Immature natural killer cell (primary cell): ENCODE results near the gene STK17B. TPM values are rescaled to one million over a fixed set of nuclear protein-coding genes. Genes with fewer than 3 reads are reported as not detected.

Source experiments
- DNase-seq, 3 donors: peaks; one replicate each; pipeline ENCODE4 v3.0.0; 2022; ENCODE audit warnings: mixed read lengths in 1 of 3
- H3K27ac Mint-ChIP-seq, 6 donors: one replicate each; pipeline ENCODE4 v1.8.0; 2020; ENCODE audit warnings: mixed read lengths in 6 of 6, mild to moderate bottlenecking in 5 of 6, inconsistent platforms in 4 of 6, moderate library complexity in 3 of 6
- H3K27me3 Mint-ChIP-seq, 3 donors: one replicate each; pipeline ENCODE4 v1.8.0; 2020 to 2021; ENCODE audit warnings: low read depth in 3 of 3, mild to moderate bottlenecking in 3 of 3, mixed read lengths in 3 of 3, moderate library complexity in 3 of 3, inconsistent platforms in 1 of 3
- H3K36me3 Mint-ChIP-seq, 3 donors: one replicate each; pipeline ENCODE4 v1.8.0; 2020; ENCODE audit warnings: mixed read lengths in 3 of 3, inconsistent platforms in 2 of 3, mild to moderate bottlenecking in 2 of 3
- H3K4me1 Mint-ChIP-seq, 2 donors: one replicate each; pipeline ENCODE4 v1.8.0; 2020; ENCODE audit warnings: inconsistent platforms in 2 of 2, mild to moderate bottlenecking in 2 of 2, mixed read lengths in 2 of 2, moderate library complexity in 1 of 2
- H3K4me3 Mint-ChIP-seq, 5 donors: one replicate each; pipeline ENCODE4 v1.8.0; 2020; ENCODE audit warnings: mild to moderate bottlenecking in 5 of 5, mixed read lengths in 5 of 5, inconsistent platforms in 3 of 5, moderate library complexity in 3 of 5
- H3K9me3 Mint-ChIP-seq, 6 donors: one replicate each; pipeline ENCODE4 v1.8.0; 2020; ENCODE audit warnings: mild to moderate bottlenecking in 6 of 6, mixed read lengths in 6 of 6, inconsistent platforms in 4 of 6, moderate library complexity in 3 of 6
- polyA plus RNA-seq, 3 donors: library from polyadenylated mRNA; unstranded; fragments of 300-500 nt; fragmentation: Illumina TruSeq; gene quantifications; one replicate each; pipeline ENCODE4 v1.2.3, GENCODE V29; 2021

The STK17B gene
- polyA plus RNA-seq, 3 donors from 2014 or later = 45.8 to 68.1 (median 68.0) TPM

DNA sequence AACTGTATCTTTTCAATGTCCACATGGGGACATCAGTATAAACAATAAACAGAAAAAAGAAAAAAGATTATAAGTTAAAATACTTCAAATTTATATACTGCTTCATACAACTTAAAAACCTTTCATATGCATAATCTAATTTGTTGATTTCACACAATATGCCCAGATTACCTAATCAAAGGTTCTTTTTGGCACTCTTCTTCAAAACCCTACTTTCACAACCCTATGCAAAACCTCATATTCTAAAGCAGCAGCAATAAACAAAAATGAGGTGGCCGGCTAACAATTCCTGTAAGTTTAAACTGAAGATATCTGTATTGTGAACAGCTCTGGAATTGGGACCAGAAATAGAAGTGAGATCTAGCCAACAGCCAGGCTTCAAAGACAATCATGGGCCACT is 28.6 kb downstream of the STK17B start:
- peaks cover 12 to 54% (median 52%) of the 10 kb centered on the region in 3 donors for H3K36me3 Mint-ChIP-seq
- peaks cover 4 to 13% (median 4%) of the 10 kb centered on the region in 3 donors for H3K27me3 Mint-ChIP-seq
- H3K9me3 Mint-ChIP-seq = no peaks in the 10 kb centered on the region
- H3K27ac Mint-ChIP-seq = peak overlapping the region; percentile 19 to 81 (median 60)
- peak in 1 of 3 donors; percentile 1 for DNase-seq
- no peak overlapping the region for H3K4me3 Mint-ChIP-seq
- peaks cover 41 to 74% of the 10 kb centered on the region in 2 donors for H3K4me1 Mint-ChIP-seq

DNA sequence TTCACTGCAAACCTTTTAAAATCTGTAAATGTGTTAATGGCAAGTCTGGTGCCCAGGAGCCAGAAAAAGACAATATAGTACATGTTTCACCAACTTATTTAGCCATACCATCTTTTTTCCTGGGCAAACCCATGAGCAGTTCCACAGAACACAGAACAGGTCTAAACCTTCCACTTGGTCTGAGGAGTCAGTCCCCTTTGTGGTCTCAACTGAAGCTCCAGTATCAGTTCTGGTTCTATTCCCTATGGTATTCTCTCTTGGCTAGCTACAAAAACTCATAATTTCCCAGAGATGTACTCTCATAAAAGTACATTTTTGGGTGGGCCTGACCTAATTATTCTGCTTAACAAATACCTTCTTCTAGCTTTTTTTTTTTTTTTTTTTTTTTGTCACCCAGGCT is 31.2 kb downstream of the STK17B start:
- Mint-ChIP-seq H3K27ac (peak overlapping the region in 3 of 6 donors; percentile 22 to 64 (median 49)), H3K36me3 (peaks cover 25 to 63% (median 57%) of the 10 kb centered on the region in 3 donors)
- no peak for DNase-seq

GRCh38 chr2:196137271-196137670 is 34.1 kb downstream of the STK17B start:
- H3K27ac Mint-ChIP-seq = peak overlapping the region; percentile 19 to 78 (median 76)
- H3K4me1 Mint-ChIP-seq = peaks cover 16 to 65% of the 10 kb centered on the region in 2 donors
- peaks cover 0 to 11% (median 4%) of the 10 kb centered on the region in 6 donors for H3K9me3 Mint-ChIP-seq
- no peak for DNase-seq
- H3K4me3 Mint-ChIP-seq = no peak overlapping the region
- H3K36me3 Mint-ChIP-seq = peaks cover 45 to 65% (median 60%) of the 10 kb centered on the region in 3 donors
- peaks cover 2 to 10% (median 3%) of the 10 kb centered on the region in 3 donors for H3K27me3 Mint-ChIP-seq

More for the DNA sequence above, 31.2 kb downstream of the STK17B start:
- H3K27me3 Mint-ChIP-seq = peaks cover 4 to 8% (median 6%) of the 10 kb centered on the region in 3 donors
- H3K4me3 Mint-ChIP-seq = no peak overlapping the region
- H3K4me1 Mint-ChIP-seq = peaks cover 32 to 66% of the 10 kb centered on the region in 2 donors
- H3K9me3 Mint-ChIP-seq = no peaks in the 10 kb centered on the region

DNA sequence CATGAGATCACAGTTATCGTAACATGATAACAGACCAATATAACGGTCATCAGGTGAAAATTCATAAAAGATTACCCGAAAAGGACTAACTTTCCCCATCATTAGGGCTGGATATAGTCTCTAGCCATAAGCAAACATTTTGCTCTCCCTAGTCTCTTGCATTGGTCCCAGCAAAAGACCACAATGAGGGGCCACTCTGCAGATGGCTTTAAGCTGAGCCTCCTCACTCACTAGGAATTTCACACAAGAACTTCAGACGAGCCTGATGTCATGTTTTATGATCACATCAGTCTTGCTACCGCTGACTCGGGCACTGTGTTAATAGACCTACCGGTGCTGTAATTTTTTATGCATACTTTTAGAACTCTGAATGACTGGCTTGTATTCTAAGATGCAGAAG is 35.2 kb downstream of the STK17B start:
- Mint-ChIP-seq H3K27me3 (peaks cover 2 to 15% (median 5%) of the 10 kb centered on the region in 3 donors), H3K4me3 (no peak overlapping the region), H3K9me3 (peaks cover 4 to 22% (median 13%) of the 10 kb centered on the region in 6 donors), H3K36me3 (peaks cover 56 to 75% (median 69%) of the 10 kb centered on the region in 3 donors), H3K27ac (peak overlapping the region in 3 of 6 donors; percentile 44 to 55 (median 55)), H3K4me1 (peaks cover 26 to 74% of the 10 kb centered on the region in 2 donors)
- no peak for DNase-seq

DNA sequence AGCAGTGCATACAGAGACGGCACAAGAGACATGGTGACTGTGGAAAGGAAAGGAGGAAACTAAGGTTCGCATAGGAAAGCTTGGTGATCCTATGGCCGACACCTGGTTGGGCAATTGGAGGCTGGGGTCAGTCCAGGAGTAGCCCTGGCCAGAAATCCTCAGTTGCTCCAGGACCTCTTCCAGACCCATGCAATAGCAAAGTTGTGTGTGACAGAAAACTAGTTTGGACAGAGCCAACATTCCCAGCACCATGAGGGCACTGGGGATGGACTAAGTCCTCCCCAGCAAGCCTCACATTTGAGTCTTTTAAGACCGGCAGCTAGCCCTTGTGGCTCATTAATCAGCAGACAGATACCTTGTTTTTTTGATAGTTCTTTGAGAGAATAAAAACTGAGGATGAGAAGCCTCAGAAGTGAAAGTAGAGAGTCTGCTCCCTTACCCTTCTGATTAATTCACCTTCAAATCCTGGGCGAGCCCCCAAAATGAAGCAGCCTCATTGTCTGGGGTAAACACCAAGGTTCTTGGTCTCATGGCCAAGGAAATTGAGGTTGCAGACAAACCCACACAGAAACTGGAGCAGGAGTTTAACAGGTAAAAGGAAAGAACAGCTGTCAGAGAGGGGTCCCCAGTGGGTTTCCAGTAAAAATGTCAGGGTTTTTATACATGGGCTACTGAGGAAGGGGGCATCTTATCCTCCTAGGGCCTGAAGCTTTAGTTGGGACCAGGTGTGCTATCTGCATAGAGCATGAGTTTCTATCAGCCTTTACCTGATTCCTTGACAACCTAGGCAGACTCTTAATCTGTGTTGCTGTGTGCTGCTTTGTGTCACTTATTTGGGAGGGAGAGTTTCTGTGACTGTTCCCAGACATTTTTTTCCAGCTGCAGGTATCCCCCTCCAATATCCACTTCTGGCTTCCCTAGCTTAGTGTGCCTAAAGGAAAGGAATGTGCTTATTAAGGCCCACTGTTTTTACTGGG is 39.1 kb downstream of the STK17B start:
- Mint-ChIP-seq H3K27me3 (peaks cover 2 to 7% (median 6%) of the 10 kb centered on the region in 3 donors), H3K4me1 (peaks cover 15 to 49% of the 10 kb centered on the region in 2 donors), H3K4me3 (peak overlapping the region in 1 of 5 donors; percentile 32), H3K9me3 (peaks cover 17 to 44% (median 36%) of the 10 kb centered on the region in 6 donors), H3K27ac (peak overlapping the region; percentile 46 to 87 (median 78)), H3K36me3 (peaks cover 51 to 63% (median 62%) of the 10 kb centered on the region in 3 donors)
- DNase-seq = no peak

DNA sequence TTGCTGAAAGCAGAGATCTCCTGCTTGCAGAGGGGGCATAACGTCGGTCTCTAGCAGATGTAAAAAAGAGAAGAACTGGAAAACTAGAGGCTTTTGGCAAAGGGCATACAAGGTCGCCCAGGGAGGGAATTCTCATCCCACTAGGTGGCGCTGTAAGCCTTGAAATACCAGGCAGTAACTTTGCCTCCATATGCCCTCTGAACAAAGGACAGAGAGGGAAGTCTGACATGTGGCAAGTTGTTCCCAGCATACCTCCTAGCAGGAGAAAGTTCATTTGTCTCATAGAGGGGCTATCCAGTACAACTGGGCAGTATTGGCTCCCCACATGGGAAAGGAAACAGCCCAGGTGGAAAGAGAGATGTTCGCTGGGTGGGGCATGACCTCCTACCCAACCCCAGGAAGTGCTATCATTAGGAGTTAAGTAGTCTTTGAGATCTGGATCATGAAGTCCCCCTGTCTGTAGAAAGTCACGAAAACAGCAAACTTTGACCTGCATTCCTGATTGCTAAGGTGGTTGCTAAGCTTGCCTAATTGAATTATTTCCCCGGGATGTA is 39.9 kb downstream of the STK17B start:
- H3K27me3 Mint-ChIP-seq = peaks cover 2 to 7% (median 6%) of the 10 kb centered on the region in 3 donors
- peaks cover 44 to 55% (median 55%) of the 10 kb centered on the region in 3 donors for H3K36me3 Mint-ChIP-seq
- peak; percentile 61 to 63 (median 63) for DNase-seq
- H3K9me3 Mint-ChIP-seq = peaks cover 17 to 44% (median 36%) of the 10 kb centered on the region in 6 donors
- peak overlapping the region; percentile 46 to 87 (median 76) for H3K27ac Mint-ChIP-seq
- H3K4me3 Mint-ChIP-seq = peak overlapping the region in 1 of 5 donors; percentile 32
- peaks cover 13 to 42% of the 10 kb centered on the region in 2 donors for H3K4me1 Mint-ChIP-seq

DNA sequence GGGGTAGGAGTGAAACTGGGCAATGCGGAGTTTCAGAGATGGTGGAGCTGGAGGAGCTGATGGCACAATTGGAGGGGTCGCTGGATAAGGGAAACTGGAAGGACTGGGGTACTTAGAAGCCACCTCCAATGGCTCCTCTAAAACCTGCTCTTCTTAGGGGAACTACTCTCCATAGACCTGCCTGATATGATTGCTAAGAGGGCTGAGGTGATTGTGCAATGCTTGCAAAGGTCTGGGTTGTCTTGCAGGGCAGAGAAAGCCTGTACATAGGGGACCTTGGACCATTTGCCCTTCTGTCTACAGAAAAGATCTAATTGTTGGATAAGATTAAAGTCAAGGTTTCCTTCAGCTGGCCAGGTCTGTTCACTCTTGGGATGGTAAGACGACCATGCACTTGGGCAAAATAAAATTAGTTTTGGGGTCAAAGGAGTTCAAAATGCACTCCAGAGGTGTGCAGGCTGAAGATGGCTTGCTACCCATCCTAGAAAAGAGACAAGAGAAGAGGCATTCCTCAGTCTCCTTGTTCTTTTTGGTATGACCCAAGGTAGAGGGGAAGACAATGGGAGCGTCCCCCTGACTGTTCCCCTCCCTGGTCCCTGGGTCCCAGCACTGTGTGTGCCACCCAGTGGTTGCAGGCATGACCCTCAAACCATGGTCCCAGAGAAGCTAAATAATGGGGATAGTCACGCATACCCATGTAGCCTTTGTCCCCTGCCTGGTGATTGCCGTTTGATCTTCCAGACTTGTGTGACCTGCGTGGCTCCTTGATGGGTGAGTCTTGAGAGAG is 41.1 kb downstream of the STK17B start:
- H3K4me1 Mint-ChIP-seq = peaks cover 13 to 38% of the 10 kb centered on the region in 2 donors
- no peak overlapping the region for H3K27ac Mint-ChIP-seq
- peaks cover 44 to 48% (median 47%) of the 10 kb centered on the region in 3 donors for H3K36me3 Mint-ChIP-seq
- peaks cover 2 to 7% (median 4%) of the 10 kb centered on the region in 3 donors for H3K27me3 Mint-ChIP-seq
- DNase-seq = no peak
- H3K9me3 Mint-ChIP-seq = peaks cover 17 to 44% (median 36%) of the 10 kb centered on the region in 6 donors
- no peak overlapping the region for H3K4me3 Mint-ChIP-seq

DNA sequence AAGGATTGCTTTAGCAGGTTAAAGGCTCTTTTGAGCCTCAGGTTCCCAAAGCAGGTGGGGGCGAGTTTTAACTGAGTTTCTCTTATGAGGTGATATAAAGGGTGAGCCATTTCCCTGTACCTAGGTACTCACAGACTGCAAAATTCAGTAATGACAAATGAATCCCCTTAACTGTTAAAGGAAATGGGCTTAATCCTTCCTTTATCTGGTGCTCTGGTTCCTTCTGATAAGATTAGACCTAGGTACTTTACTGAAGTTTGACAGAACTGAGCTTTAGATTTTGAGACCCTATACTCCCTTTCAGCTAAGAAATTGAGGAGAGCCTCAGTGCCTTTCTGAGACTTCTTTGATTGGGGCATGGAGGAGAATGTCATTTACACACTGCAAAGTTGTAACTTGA is 42.6 kb downstream of the STK17B start:
- Mint-ChIP-seq H3K27me3 (peaks cover 2 to 7% (median 4%) of the 10 kb centered on the region in 3 donors), H3K27ac (no peak overlapping the region), H3K9me3 (peaks cover 17 to 44% (median 36%) of the 10 kb centered on the region in 6 donors), H3K4me3 (no peak overlapping the region), H3K4me1 (peaks cover 13 to 28% of the 10 kb centered on the region in 2 donors), H3K36me3 (peaks cover 34 to 38% (median 37%) of the 10 kb centered on the region in 3 donors)
- DNase-seq = no peak

GRCh38 chr2:196125596-196125995 is 45.8 kb downstream of the STK17B start:
- Mint-ChIP-seq H3K27ac (no peak overlapping the region), H3K27me3 (peaks cover 0 to 2% (median 1%) of the 10 kb centered on the region in 3 donors), H3K36me3 (peaks cover 5 to 11% (median 7%) of the 10 kb centered on the region in 3 donors), H3K4me1 (no peaks in the 10 kb centered on the region), H3K9me3 (peaks cover 7 to 20% (median 16%) of the 10 kb centered on the region in 6 donors), H3K4me3 (no peak overlapping the region)
- DNase-seq = no peak

DNA sequence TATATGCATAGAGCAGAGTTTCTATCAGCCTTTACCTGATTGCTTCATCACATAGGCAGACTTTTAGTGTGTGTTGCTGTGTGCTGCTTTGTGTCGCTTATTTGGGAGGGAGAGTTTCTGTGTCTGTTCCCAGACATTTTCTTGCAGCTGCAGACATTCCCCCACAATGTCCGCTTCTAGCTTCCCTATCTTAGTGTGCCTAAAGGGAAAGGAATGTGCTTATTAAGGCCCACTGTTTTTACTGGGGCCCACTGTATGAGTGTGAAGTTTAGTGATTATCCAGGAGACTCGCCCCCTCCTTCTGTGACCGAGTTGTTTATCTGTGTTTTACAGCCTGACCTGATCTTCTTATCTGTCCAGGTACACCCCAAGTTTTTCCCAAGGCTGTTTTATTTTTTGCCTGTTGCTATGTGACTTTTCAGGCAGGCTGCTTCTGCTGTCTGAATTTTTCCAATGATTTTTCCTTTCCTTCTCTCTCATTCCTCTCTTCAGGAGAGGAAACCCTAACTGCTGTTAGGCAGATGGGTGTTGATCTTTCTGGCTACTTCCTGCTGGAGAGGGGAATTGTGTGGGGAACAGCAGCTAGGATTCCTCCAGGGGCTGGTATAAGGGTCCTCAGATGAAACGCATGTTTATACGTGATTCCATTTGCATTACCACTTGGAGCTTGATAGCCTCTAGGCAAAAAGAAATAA is 47.6 kb downstream of the STK17B start:
- Mint-ChIP-seq H3K4me1 (no peaks in the 10 kb centered on the region), H3K36me3 (peaks cover 1 to 4% (median 2%) of the 10 kb centered on the region in 3 donors), H3K9me3 (peaks cover under 1 to 5% (median 2%) of the 10 kb centered on the region in 6 donors), H3K27me3 (peaks cover 0 to 1% (median 0%) of the 10 kb centered on the region in 3 donors), H3K27ac (no peak overlapping the region), H3K4me3 (no peak overlapping the region)
- DNase-seq = no peak

GRCh38 chr2:196119926-196120325 is 51.5 kb downstream of the STK17B start:
- no peak for DNase-seq
- Mint-ChIP-seq H3K27ac (no peak overlapping the region), H3K4me1 (no peaks in the 10 kb centered on the region), H3K27me3 (peaks cover 0 to 3% (median 2%) of the 10 kb centered on the region in 3 donors), H3K4me3 (no peak overlapping the region), H3K36me3 (no peaks in the 10 kb centered on the region), H3K9me3 (no peaks in the 10 kb centered on the region)

- H3K9me3 Mint-ChIP-seq = no peaks in the 10 kb centered on the region
- no peak overlapping the region for H3K4me3 Mint-ChIP-seq
- no peak overlapping the region for H3K27ac Mint-ChIP-seq
Measured at GRCh38 chr2:196117214-196117705, 54.1 kb downstream of the STK17B start.

More at GRCh38 chr2:196117214-196117705, 54.1 kb downstream of the STK17B start:
- peaks cover 3 to 12% of the 10 kb centered on the region in 2 donors for H3K4me1 Mint-ChIP-seq
- peaks cover 0 to 2% (median 2%) of the 10 kb centered on the region in 3 donors for H3K27me3 Mint-ChIP-seq
- DNase-seq = no peak
- no peaks in the 10 kb centered on the region for H3K36me3 Mint-ChIP-seq
